K562 (cell line): ENCODE data around the gene RYR3. TPM values are rescaled to one million over a fixed set of nuclear protein-coding genes. Genes with fewer than 3 reads are reported as not detected.

Experiments
- ATAC-seq: fragments of 200-7000 bp; cut with Tn5 transposase; 3 replicates; pipeline ENCODE4 v1.9.1; 2020; ENCODE audit warnings: moderate library complexity
- BruUV-seq: library from RNA; stranded (reverse); fragments of 400-500 nt; replicated peaks from 2 replicates; lab custom pipeline; 2021; lab: Mats Ljungman, UMichigan
- CTCF ChIA-PET: fragments of 300-600 bp; formaldehyde crosslinking; extraction: SDS; loops from one replicate; lab custom pipeline; 2021; ENCODE audit warnings: low intra/inter-chr PET ratio; lab: Yijun Ruan, JAX
- POLR2A ChIA-PET: fragments of 300-600, 350-650 bp; sonication (Branson Sonifier 250); formaldehyde crosslinking; extraction: SDS; loops from one replicate; lab custom pipeline; 2021; ENCODE audit warnings: antibody characterized with exemption, inconsistent platforms; lab: Yijun Ruan, JAX
- DNase-seq, 4 experiments: peaks; one replicate each; pipeline versions ENCODE4 v3.0.0 to v3.0.0-alpha.2; 2011 to 2018; ENCODE audit warnings: low spot score in 3 of 4, mixed read lengths in 3 of 4; ENCODE audit errors: extremely low read depth in 1 of 4
- FAIRE-seq: peaks from 2 replicates; lab custom pipeline; 2011; peaks lifted over from hg19 to GRCh38; lab: Jason Lieb, UNC
- H2AFZ ChIP-seq: 2 replicates; pipeline ENCODE4 v1.6.0; 2011; ENCODE audit warnings: low read depth, low read length, control low read depth, inconsistent platforms
- H3K27ac ChIP-seq: fragments of 200-600 bp; 3 replicates; pipeline ENCODE4 v1.8.0; 2011; ENCODE audit warnings: low read depth, mild to moderate bottlenecking, control low read depth, inconsistent platforms, low read length, moderate library complexity, mixed read lengths; ENCODE audit errors: extremely low read depth
- H3K27me3 ChIP-seq, 2 experiments: fragments of 300-600 bp in 1 of 2; 2 replicates in 1 of 2; 3 replicates in 1 of 2; pipeline versions ENCODE4 v1.6.0 to v1.8.0; 2011; ENCODE audit warnings: inconsistent platforms in 2 of 2, low read length in 2 of 2, mild to moderate bottlenecking in 1 of 2, mixed read lengths in 1 of 2, moderate library complexity in 1 of 2; ENCODE audit not compliant: control insufficient read depth in 2 of 2, insufficient read depth in 2 of 2
- H3K36me3 ChIP-seq: fragments of 300-600 bp; 3 replicates; pipeline ENCODE4 v1.8.0; 2011; ENCODE audit warnings: mild to moderate bottlenecking, low read length, inconsistent platforms; ENCODE audit not compliant: control insufficient read depth, insufficient read depth
- H3K4me1 ChIP-seq, 2 experiments: fragments of 200-600 bp in 1 of 2; replicated peaks in 1 of 2; 2 replicates in 1 of 2; 3 replicates in 1 of 2; pipeline versions ENCODE4 v1.5.1 to v1.8.0; 2011; ENCODE audit warnings: inconsistent platforms in 2 of 2, low read length in 2 of 2, mild to moderate bottlenecking in 1 of 2, mixed read lengths in 1 of 2, moderate library complexity in 1 of 2; ENCODE audit not compliant: control insufficient read depth in 2 of 2, insufficient read depth in 2 of 2
- H3K4me2 ChIP-seq: 2 replicates; pipeline ENCODE4 v1.6.1; 2011; ENCODE audit warnings: low read length, control low read depth, inconsistent platforms, mixed read lengths; ENCODE audit not compliant: insufficient read depth
- H3K4me3 ChIP-seq: fragments of 200-600 bp; sonication (generic), shearing (Covaris generic); 2 replicates; pipeline ENCODE4 v1.5.1; 2016; ENCODE audit warnings: control low read depth, inconsistent platforms
- H3K79me2 ChIP-seq: fragments of 200-600 bp; 3 replicates; pipeline ENCODE4 v1.8.0; 2011; ENCODE audit warnings: low read length, inconsistent platforms; ENCODE audit not compliant: control insufficient read depth, insufficient read depth
- H3K9ac ChIP-seq, 2 experiments: 2 replicates each; pipeline versions ENCODE4 v1.6.0 to v1.6.1; 2011; ENCODE audit warnings: low read depth in 2 of 2, low read length in 2 of 2, control low read depth in 1 of 2, inconsistent platforms in 1 of 2, mild to moderate bottlenecking in 1 of 2, mixed read lengths in 1 of 2; ENCODE audit not compliant: insufficient read depth in 1 of 2
- H3K9me1 ChIP-seq: one replicate; pipeline ENCODE4 v1.6.0; 2011; ENCODE audit warnings: inconsistent platforms, mild to moderate bottlenecking, low read length, moderate library complexity; ENCODE audit not compliant: control insufficient read depth, insufficient read depth
- H3K9me3 ChIP-seq: replicated peaks from 2 replicates; pipeline ENCODE4 v1.5.1; 2011; ENCODE audit warnings: low read depth, low read length, inconsistent platforms; ENCODE audit not compliant: control insufficient read depth, insufficient read depth
- H4K20me1 ChIP-seq: replicated peaks from 2 replicates; pipeline ENCODE4 v1.6.1; 2011; ENCODE audit warnings: low read length, inconsistent platforms, mixed read lengths; ENCODE audit not compliant: control insufficient read depth, insufficient read depth
- CEBPG ChIP-seq, 3 experiments: fragments of 200-800 bp in 1 of 3; sonication (Bioruptor generic) in 1 of 3; sonication (generic) in 1 of 3; formaldehyde crosslinking in 1 of 3; IDR thresholded peaks in 2 of 3; conservative IDR thresholded peaks in 1 of 3; 2 replicates each; pipeline versions ENCODE4 v1.6.1 to v1.8.0; 2016 to 2022; ENCODE audit warnings: missing compliant biosample characterization in 2 of 3, missing genetic modification characterization in 2 of 3, mild to moderate bottlenecking in 1 of 3, missing genetic modification reagents in 1 of 3
- DEAF1 ChIP-seq: fragments of 450-650 bp; formaldehyde crosslinking; IDR thresholded peaks from 2 replicates; pipeline ENCODE4 v1.4.0; 2020; ENCODE audit warnings: mild to moderate bottlenecking, moderate library complexity
- KHSRP ChIP-seq: fragments of 450-650 bp; IDR thresholded peaks from 2 replicates; pipeline ENCODE4 v1.6.1; 2017
- RAD21 ChIP-seq, 2 experiments: fragments of 250-450 bp in 1 of 2; fragments of 450-650 bp in 1 of 2; sonication (Bioruptor Pico) in 1 of 2; formaldehyde crosslinking in 1 of 2; IDR thresholded peaks in 1 of 2; conservative IDR thresholded peaks in 1 of 2; 2 replicates each; pipeline versions ENCODE4 v1.4.0 to v1.8.0; 2020 to 2022; ENCODE audit warnings: mild to moderate bottlenecking in 2 of 2, moderate library complexity in 1 of 2
- SAFB2 ChIP-seq: fragments of 200-400 bp; formaldehyde crosslinking; IDR thresholded peaks from 2 replicates; pipeline ENCODE4 v1.6.1; 2018; ENCODE audit warnings: borderline replicate concordance, low read length, low read depth, moderate library complexity; ENCODE audit not compliant: severe bottlenecking
- SMC3 ChIP-seq: conservative IDR thresholded peaks from 2 replicates; pipeline ENCODE4 v1.6.1; 2011; ENCODE audit warnings: low read depth, low read length, improper control_type of control experiment; ENCODE audit not compliant: insufficient read depth
- SRSF7 ChIP-seq: fragments of 200-400 bp; formaldehyde crosslinking; optimal IDR thresholded peaks from 2 replicates; pipeline ENCODE3; 2017; ENCODE audit warnings: mild to moderate bottlenecking, low read depth, low read length
- WGBS: fragments of 100-300 bp; shearing (Covaris generic); methylation state at CpG from one replicate; pipeline ENCODE4 v1.1.6; 2016; ENCODE audit warnings: low coverage, mixed read lengths; ENCODE audit not compliant: insufficient coverage; ENCODE audit errors: missing lambda C conversion rate; 5-methylcytosine and 5-hydroxymethylcytosine counted together
- in situ Hi-C: fragments of 300-500 bp; cut with MboI; formaldehyde crosslinking; loops from 4 replicates; pipeline ENCODE4 v1.15.0; 2018; ENCODE audit warnings: inconsistent platforms, mixed read lengths
- intact Hi-C: fragments of 100-400 bp; cut with micrococcal nuclease; formaldehyde crosslinking; loops from 2 replicates; pipeline ENCODE4 v1.14.2; 2022
- polyA plus RNA-seq, 8 experiments: library from polyadenylated mRNA; depleted of rRNA in 4 of 8; stranded (reverse) in 5 of 8; unstranded in 3 of 8; fragments of >200 nt; fragmentation: Nextera tagmentation in 2 of 8; fragmentation: Illumina TruSeq in 1 of 8; extraction: Ambion mirVana in 2 of 8; extraction: Trizol in 1 of 8; gene quantifications; 2 replicates each; pipeline versions ENCODE4 v1.2.1 to v1.2.3, GENCODE V29; 2011 to 2014; ENCODE audit warnings: inconsistent platforms in 1 of 8, missing spikeins in 1 of 8
- total RNA-seq, 7 experiments: library from RNA; depleted of rRNA in 6 of 7; stranded (reverse); fragments of >200 nt in 6 of 7; fragmentation: Illumina TruSeq in 2 of 7; extraction: Trizol in 2 of 7; gene quantifications; 2 replicates each; pipeline versions ENCODE4 v1.2.1 to v1.2.3, GENCODE V29; 2011 to 2021; ENCODE audit warnings: low replicate concordance in 1 of 7
- TF ChIP-seq, protein P1 (sequence below), 2 experiments: fragments of 450-650 bp; formaldehyde crosslinking in 1 of 2; IDR thresholded peaks; 2 replicates each; pipeline versions ENCODE4 v1.4.0 to v1.6.1; 2014 to 2020; ENCODE audit warnings: mild to moderate bottlenecking in 2 of 2, borderline replicate concordance in 1 of 2, low read depth in 1 of 2

Gene RYR3
- total and polyA plus RNA-seq, 9 of the 15 experiments (the other 6 are each of a cell fraction or from before 2014, with no cell fraction given), result 0.04 TPM; not detected in 8

GRCh38 chr15:33735143-33735542 is 424.4 kb downstream of the RYR3 start (continued):
- no peak for TF ChIP-seq CEBPG (CRISPR knock-in tag; IDR thresholded peaks at IDR 0.05)
- TF ChIP-seq CEBPG (tag; conservative IDR thresholded peaks at IDR 0.05 in 1 of 2, IDR thresholded peaks at IDR 0.05 in 1 of 2), result no peak
- no peak for TF ChIP-seq KHSRP
- no peak for TF ChIP-seq SAFB2

GRCh38 chr15:33735637-33736247 is 425.0 kb downstream of the RYR3 start:
- ATAC-seq, result peak; percentile 87
- BruUV-seq, result no TSS peak
- no peak overlapping the region for H2AFZ ChIP-seq
- no peak overlapping the region for H3K9ac ChIP-seq
- H3K27me3 ChIP-seq, result no peaks in the 10 kb centered on the region; a peak in 1 of 5 replicates
- no peak overlapping the region for H3K27ac ChIP-seq
- H3K79me2 ChIP-seq, result no peaks in the 10 kb centered on the region
- H3K36me3 ChIP-seq, result no peaks in the 10 kb centered on the region
- H3K4me1 ChIP-seq, result no peaks in the 10 kb centered on the region
- ChIA-PET CTCF (no interaction called here), POLR2A (no interaction called here)
- intact Hi-C loops, result loop anchor here (1.0 kb wide), 1 partner anchor 229 kb away; no protein-coding TSS in a partner anchor
- peak; percentile 82 for FAIRE-seq
- H3K4me2 ChIP-seq, result no peak overlapping the region
- H3K9me3 ChIP-seq, result no peaks in the 10 kb centered on the region
- no peak overlapping the region for H3K4me3 ChIP-seq
- H4K20me1 ChIP-seq, result no peaks in the 10 kb centered on the region
- in situ Hi-C loops, result loop anchor here (5.0 kb wide), 1 partner anchor 222 kb away; no protein-coding TSS in a partner anchor
- peak; percentile 21 to 46 (median 30) for DNase-seq
- no peaks in the 10 kb centered on the region for H3K9me1 ChIP-seq
- 2% methylated on average over 7 of the region's 7 CpGs for WGBS
- peak; percentile 71 to 73 for TF ChIP-seq RAD21 (CRISPR knock-in tag; conservative IDR thresholded peaks at IDR 0.05 in 1 of 2, IDR thresholded peaks at IDR 0.05 in 1 of 2)
- 0 out of 2 replicates have a peak, but pooled peaks have one; percentile 17 for TF ChIP-seq SMC3
- TF ChIP-seq SRSF7, result no peak
- peak; percentile 35; the same call in 1 of the 2 replicates for TF ChIP-seq DEAF1
- TF ChIP-seq, protein P1, sequence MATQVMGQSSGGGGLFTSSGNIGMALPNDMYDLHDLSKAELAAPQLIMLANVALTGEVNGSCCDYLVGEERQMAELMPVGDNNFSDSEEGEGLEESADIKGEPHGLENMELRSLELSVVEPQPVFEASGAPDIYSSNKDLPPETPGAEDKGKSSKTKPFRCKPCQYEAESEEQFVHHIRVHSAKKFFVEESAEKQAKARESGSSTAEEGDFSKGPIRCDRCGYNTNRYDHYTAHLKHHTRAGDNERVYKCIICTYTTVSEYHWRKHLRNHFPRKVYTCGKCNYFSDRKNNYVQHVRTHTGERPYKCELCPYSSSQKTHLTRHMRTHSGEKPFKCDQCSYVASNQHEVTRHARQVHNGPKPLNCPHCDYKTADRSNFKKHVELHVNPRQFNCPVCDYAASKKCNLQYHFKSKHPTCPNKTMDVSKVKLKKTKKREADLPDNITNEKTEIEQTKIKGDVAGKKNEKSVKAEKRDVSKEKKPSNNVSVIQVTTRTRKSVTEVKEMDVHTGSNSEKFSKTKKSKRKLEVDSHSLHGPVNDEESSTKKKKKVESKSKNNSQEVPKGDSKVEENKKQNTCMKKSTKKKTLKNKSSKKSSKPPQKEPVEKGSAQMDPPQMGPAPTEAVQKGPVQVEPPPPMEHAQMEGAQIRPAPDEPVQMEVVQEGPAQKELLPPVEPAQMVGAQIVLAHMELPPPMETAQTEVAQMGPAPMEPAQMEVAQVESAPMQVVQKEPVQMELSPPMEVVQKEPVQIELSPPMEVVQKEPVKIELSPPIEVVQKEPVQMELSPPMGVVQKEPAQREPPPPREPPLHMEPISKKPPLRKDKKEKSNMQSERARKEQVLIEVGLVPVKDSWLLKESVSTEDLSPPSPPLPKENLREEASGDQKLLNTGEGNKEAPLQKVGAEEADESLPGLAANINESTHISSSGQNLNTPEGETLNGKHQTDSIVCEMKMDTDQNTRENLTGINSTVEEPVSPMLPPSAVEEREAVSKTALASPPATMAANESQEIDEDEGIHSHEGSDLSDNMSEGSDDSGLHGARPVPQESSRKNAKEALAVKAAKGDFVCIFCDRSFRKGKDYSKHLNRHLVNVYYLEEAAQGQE (IDR thresholded peaks at IDR 0.05; ENCODE audit: borderline replicate concordance), result peak; percentile 37; the same call in 1 of the 2 replicates
- TF ChIP-seq, protein P1 (CRISPR knock-in tag; IDR thresholded peaks at IDR 0.05; ENCODE audit: low read depth), result no peak
